Thyroid gland (tissue), 4 donors: Measurements from ENCODE around the gene ADCY1. TPM values are rescaled to one million over a fixed set of nuclear protein-coding genes. Genes with fewer than 3 reads are reported as not detected.
A peak's percentile ranks its signal among the peaks of the same experiment; 100 is the strongest.

Experiments used
- DNase-seq, 2 donors: peaks; one replicate each; pipeline ENCODE4 v3.0.0-alpha.2; 2019
- H3K27ac ChIP-seq, 3 donors: fragments of 200-600 bp; sonication (generic); 1 replicate in 2 of 3; 2 replicates in 1 of 3; pipeline ENCODE4 v1.5.1; 2016 to 2019; ENCODE audit warnings: mild to moderate bottlenecking in 1 of 3, moderate library complexity in 1 of 3
- H3K27me3 ChIP-seq: fragments of 200-600 bp; sonication (generic); one replicate; pipeline ENCODE4 v1.5.1; 2019
- H3K36me3 ChIP-seq, 2 donors: fragments of 200-600 bp; sonication (generic); one replicate each; pipeline ENCODE4 v1.5.1; 2016 to 2019
- H3K4me1 ChIP-seq, 2 donors: fragments of 200-600 bp; sonication (generic); one replicate each; pipeline ENCODE4 v1.5.1; 2017 to 2019
- H3K4me3 ChIP-seq, 3 donors: fragments of 200-600 bp; sonication (generic); replicated peaks in 1 of 3; 1 replicate in 2 of 3; 2 replicates in 1 of 3; pipeline ENCODE4 v1.5.1; 2016; ENCODE audit warnings: mild to moderate bottlenecking in 1 of 3
- H3K9me3 ChIP-seq: fragments of 200-600 bp; sonication (generic); one replicate; pipeline ENCODE4 v1.5.1; 2017
- CTCF ChIP-seq, 6 experiments: fragments of 200-600 bp in 3 of 6; fragments of 450-650 bp in 3 of 6; sonication (generic) in 3 of 6; IDR thresholded peaks; one replicate each; pipeline ENCODE4 v1.5.1; 2016 to 2019; ENCODE audit warnings: antibody characterized with exemption in 6 of 6, mild to moderate bottlenecking in 2 of 6, inconsistent platforms in 1 of 6, moderate library complexity in 1 of 6
- POLR2A ChIP-seq, 2 donors: fragments of 450-650 bp; IDR thresholded peaks; one replicate each; pipeline ENCODE4 v1.6.1; 2017; ENCODE audit warnings: antibody characterized with exemption in 2 of 2, mild to moderate bottlenecking in 2 of 2, moderate library complexity in 1 of 2
- WGBS, 2 donors: methylation state at CpG; one replicate each; pipeline ENCODE4 v1.1.5; 2017; 5-methylcytosine and 5-hydroxymethylcytosine counted together
- intact Hi-C: fragments of 100-400 bp; cut with DNase I; formaldehyde crosslinking; loops from one replicate; pipeline ENCODE4 v1.15.1; 2023
- total RNA-seq, 4 donors: library from RNA; depleted of rRNA; stranded (reverse); fragments of >200 nt; gene quantifications; one replicate each; pipeline ENCODE4 v1.2.3, GENCODE V29; 2016

The ADCY1 gene
- total RNA-seq, 4 donors from 2014 or later, result 5.8 to 11.6 (median 7.7) TPM

GRCh38 chr7:45573204-45573603 lies 964 bp upstream of the ADCY1 start:
- Histone ChIP-seq H3K4me3 (no peak overlapping the region), H3K27ac (no peak overlapping the region), H3K4me1 (peaks cover 8 to 24% of the 10 kb centered on the region in 2 donors), H3K9me3 (no peaks in the 10 kb centered on the region), H3K36me3 (no peaks in the 10 kb centered on the region), H3K27me3 (no peaks in the 10 kb centered on the region)
- DNase-seq, result no peak
- WGBS, 2 donors, result 72 to 83% methylated on average over 11 of the region's 11 CpGs
- TF ChIP-seq CTCF (IDR thresholded peaks at IDR 0.05) (no peak), POLR2A (IDR thresholded peaks at IDR 0.05) (no peak)
- intact Hi-C loops, result no loop called here

GRCh38 chr7:45574416-45574668 lies 174 bp downstream of the ADCY1 start:
- no peaks in the 10 kb centered on the region for H3K36me3 ChIP-seq
- peak overlapping the region in 1 of 3 donors; percentile 57 for H3K4me3 ChIP-seq
- TF ChIP-seq CTCF (IDR thresholded peaks at IDR 0.05) (no peak), POLR2A (IDR thresholded peaks at IDR 0.05) (no peak)
- H3K27me3 ChIP-seq, result no peaks in the 10 kb centered on the region
- no peak for DNase-seq
- no peaks in the 10 kb centered on the region for H3K9me3 ChIP-seq
- intact Hi-C loops, result no loop called here
- H3K4me1 ChIP-seq, result peaks cover 8 to 25% of the 10 kb centered on the region in 2 donors
- no CpG with 5 or more reads among the region's 60 CpGs for WGBS, 2 donors
- no peak overlapping the region for H3K27ac ChIP-seq

GRCh38 chr7:45574669-45575500 lies 717 bp downstream of the ADCY1 start:
- peak overlapping the region; percentile 27 to 72 (median 57) for H3K4me3 ChIP-seq
- whole genome bisulfite sequencing, 2 donors, result 0 to 2% methylated on average over 5 to 26 of the region's 72 CpGs

DNA sequence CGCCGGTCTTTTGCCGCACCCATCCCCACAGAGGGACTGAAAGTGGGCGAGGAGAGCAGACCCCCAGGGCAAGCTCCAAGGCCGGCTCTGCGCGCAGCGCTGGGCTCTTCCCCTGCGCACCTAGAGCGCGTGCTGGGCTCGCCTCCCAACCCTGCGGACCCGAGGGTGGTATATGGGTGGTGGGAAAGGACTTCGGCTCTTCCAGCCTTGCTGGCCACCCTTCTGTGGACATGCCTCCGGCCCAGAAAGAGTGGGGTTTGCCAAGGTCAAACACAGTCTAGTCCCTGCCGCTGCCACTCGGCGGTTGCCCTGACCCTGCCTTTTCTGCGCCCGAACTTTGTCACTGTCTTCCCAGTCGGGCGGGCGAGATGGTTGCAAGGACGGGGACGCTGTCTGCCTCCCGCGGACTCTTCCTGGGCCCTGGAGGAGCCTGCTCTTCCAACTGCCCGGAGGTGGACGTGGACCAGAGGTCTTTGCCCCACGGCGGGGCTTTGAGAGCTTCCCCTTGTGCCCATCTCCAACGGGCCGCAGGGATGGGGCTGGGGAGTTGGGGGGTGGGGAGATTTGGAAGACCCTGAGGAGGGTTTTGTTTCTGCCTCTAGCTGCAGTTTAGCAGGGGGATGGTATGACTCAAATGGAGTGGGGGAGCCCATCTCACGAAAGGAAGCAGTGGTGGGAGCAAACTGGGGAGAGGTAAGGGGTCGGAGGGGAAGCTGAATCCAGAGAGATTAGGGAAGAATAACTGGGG lies 1.5 kb downstream of the ADCY1 start:
- no peaks in the 10 kb centered on the region for H3K9me3 ChIP-seq
- H3K36me3 ChIP-seq, result no peaks in the 10 kb centered on the region
- WGBS, 2 donors, result 25 to 34% methylated on average over 19 to 22 of the region's 36 CpGs
- H3K27ac ChIP-seq, result no peak overlapping the region
- TF ChIP-seq POLR2A (IDR thresholded peaks at IDR 0.05) (no peak), CTCF (IDR thresholded peaks at IDR 0.05) (no peak)
- intact Hi-C loops, result no loop called here
- no peaks in the 10 kb centered on the region for H3K27me3 ChIP-seq
- H3K4me1 ChIP-seq, result peaks cover 18 to 39% of the 10 kb centered on the region in 2 donors
- peak overlapping the region in 2 of 3 donors; percentile 57 to 72 for H3K4me3 ChIP-seq
- no peak for DNase-seq

More at GRCh38 chr7:45574669-45575500, 717 bp downstream of the ADCY1 start:
- Histone ChIP-seq H3K27me3 (no peaks in the 10 kb centered on the region), H3K4me1 (peaks cover 13 to 31% of the 10 kb centered on the region in 2 donors), H3K9me3 (no peaks in the 10 kb centered on the region), H3K36me3 (no peaks in the 10 kb centered on the region), H3K27ac (no peak overlapping the region)
- peak; percentile 40 to 44 for DNase-seq
- intact Hi-C loops, result no loop called here
- TF ChIP-seq POLR2A (IDR thresholded peaks at IDR 0.05) (no peak), CTCF (IDR thresholded peaks at IDR 0.05) (peak in 1 of 6 experiments; percentile 19)
